AG04450 (cell line): Measurements from ENCODE around the gene KRTAP5-1. TPM values are rescaled to one million over a fixed set of nuclear protein-coding genes. Genes with fewer than 3 reads are reported as not detected.

ENCODE experiments used
- CTCF ChIA-PET: fragments of 300-600, 350-600 bp; formaldehyde crosslinking; extraction: SDS; loops from one replicate; lab custom pipeline; 2022; ENCODE audit warnings: antibody characterized with exemption, inconsistent platforms; lab: Charles Lee
- POLR2A ChIA-PET: fragments of 350-600 bp; formaldehyde crosslinking; extraction: SDS; loops from one replicate; lab custom pipeline; 2021; ENCODE audit warnings: antibody characterized with exemption, inconsistent platforms; lab: Yijun Ruan, JAX
- DNase-seq: peaks from one replicate; pipeline ENCODE4 v3.0.0-alpha.2; 2011; ENCODE audit warnings: low read depth, low spot score
- H3K27ac ChIP-seq: one replicate; pipeline ENCODE4 v1.5.1; 2012; ENCODE audit warnings: low read depth, low read length, control low read depth
- H3K27me3 ChIP-seq: one replicate; pipeline ENCODE4 v1.6.0; 2012; ENCODE audit warnings: low read length; ENCODE audit not compliant: control insufficient read depth, insufficient read depth
- H3K4me3 ChIP-seq: 2 replicates; pipeline ENCODE4 v1.5.1; 2011; ENCODE audit warnings: mild to moderate bottlenecking, low read depth, low read length, control low read depth
- H3K9me3 ChIP-seq: 2 replicates; pipeline ENCODE4 v1.5.1; 2012; ENCODE audit warnings: low read length; ENCODE audit not compliant: control insufficient read depth, insufficient read depth
- CTCF ChIP-seq: IDR thresholded peaks from 2 replicates; pipeline ENCODE4 v1.5.1; 2011; ENCODE audit warnings: low read depth, low read length, control low read depth, inconsistent platforms
- polyA plus RNA-seq: library from polyadenylated mRNA; depleted of rRNA; stranded (reverse); fragments of >200 nt; gene quantifications from 2 replicates; pipeline ENCODE4 v1.2.3, GENCODE V29; 2011

The KRTAP5-1 gene
- polyA plus RNA-seq, 1 experiment, result not detected

GRCh38 chr11:1565173-1565903, 19.7 kb downstream of the KRTAP5-1 start:
- POLR2A ChIA-PET, result no interaction called here
- Histone ChIP-seq H3K27ac (no peak overlapping the region), H3K27me3 (no peaks in the 10 kb centered on the region), H3K9me3 (no peaks in the 10 kb centered on the region), H3K4me3 (no peak overlapping the region)
- CTCF ChIA-PET, result interaction anchor here (1.8 to 2.5 kb wide), 3 partner anchors 9 to 30 kb away, joined by 7 to 14 read pairs (median 9); no protein-coding TSS in a partner anchor
- no peak for TF ChIP-seq CTCF
- no peak for DNase-seq

GRCh38 chr11:1564535-1565172, 20.4 kb downstream of the KRTAP5-1 start:
- TF ChIP-seq CTCF, result no peak
- CTCF ChIA-PET, result interaction anchor here (1.8 to 2.5 kb wide), 3 partner anchors 10 to 31 kb away, joined by 7 to 14 read pairs (median 9); no protein-coding TSS in a partner anchor
- POLR2A ChIA-PET, result no interaction called here
- Histone ChIP-seq H3K27me3 (no peaks in the 10 kb centered on the region), H3K27ac (no peak overlapping the region), H3K4me3 (no peak overlapping the region), H3K9me3 (no peaks in the 10 kb centered on the region)
- peak; percentile 83 for DNase-seq

- CTCF ChIA-PET, result interaction anchor here (1.8 to 2.5 kb wide), 3 partner anchors 11 to 31 kb away, joined by 7 to 14 read pairs (median 9); no protein-coding TSS in a partner anchor
- no peak overlapping the region for H3K4me3 ChIP-seq
- TF ChIP-seq CTCF, result no peak
- no peak overlapping the region for H3K27ac ChIP-seq
- POLR2A ChIA-PET, result no interaction called here
- no peak for DNase-seq
- H3K27me3 ChIP-seq, result no peaks in the 10 kb centered on the region
- no peaks in the 10 kb centered on the region for H3K9me3 ChIP-seq
These were observed 21.2 kb downstream of the KRTAP5-1 start for GRCh38 chr11:1563697-1564534.

GRCh38 chr11:1563149-1563638, 21.9 kb downstream of the KRTAP5-1 start:
- H3K9me3 ChIP-seq, result no peaks in the 10 kb centered on the region
- no peak for DNase-seq
- no peak for TF ChIP-seq CTCF
- POLR2A ChIA-PET, result no interaction called here
- no peak overlapping the region for H3K27ac ChIP-seq
- CTCF ChIA-PET, result no interaction called here
- no peak overlapping the region for H3K4me3 ChIP-seq
- no peaks in the 10 kb centered on the region for H3K27me3 ChIP-seq
